Gastroesophageal sphincter (tissue), 4 donors: ENCODE measurements around the gene SLC16A12. TPM values are rescaled to one million over a fixed set of nuclear protein-coding genes. Genes with fewer than 3 reads are reported as not detected.
A peak's percentile ranks its signal among the peaks of the same experiment; 100 is the strongest.

Experiments
- ATAC-seq: fragments of 150-250 bp; one replicate; pipeline ENCODE4 v1.9.1; 2016; ENCODE audit warnings: mild to moderate bottlenecking, moderate library complexity
- H3K27ac ChIP-seq, 4 donors: fragments of 200-600 bp; sonication (generic) in 3 of 4; 1 replicate in 3 of 4; 2 replicates in 1 of 4; pipeline ENCODE4 v1.5.1; 2016 to 2019
- H3K27me3 ChIP-seq: fragments of 200-600 bp; sonication (generic); one replicate; pipeline ENCODE4 v1.5.1; 2019
- H3K36me3 ChIP-seq, 2 donors: fragments of 200-600 bp; sonication (generic); one replicate each; pipeline ENCODE4 v1.5.1; 2019; ENCODE audit warnings: control low read depth in 1 of 2
- H3K4me1 ChIP-seq, 3 donors: fragments of 200-600 bp; sonication (generic); 1 replicate in 2 of 3; 2 replicates in 1 of 3; pipeline ENCODE4 v1.5.1; 2016 to 2019; ENCODE audit warnings: control low read depth in 2 of 3
- H3K4me3 ChIP-seq, 2 donors: fragments of 200-600 bp; sonication (generic); one replicate each; pipeline ENCODE4 v1.5.1; 2019; ENCODE audit warnings: mild to moderate bottlenecking in 1 of 2, moderate library complexity in 1 of 2
- H3K9me3 ChIP-seq, 3 donors: fragments of 200-600 bp; sonication (generic); one replicate each; pipeline ENCODE4 v1.5.1; 2017 to 2019; ENCODE audit warnings: control low read depth in 2 of 3
- EP300 ChIP-seq: sonication (generic); formaldehyde crosslinking; IDR thresholded peaks from one replicate; pipeline ENCODE4 v1.6.1; 2017; ENCODE audit warnings: antibody characterized with exemption, mild to moderate bottlenecking
- POLR2A ChIP-seq, 2 donors: fragments of 450-650 bp; IDR thresholded peaks; one replicate each; pipeline ENCODE4 v1.6.1; 2017; ENCODE audit warnings: antibody characterized with exemption in 2 of 2, mild to moderate bottlenecking in 2 of 2, moderate library complexity in 1 of 2
- POLR2AphosphoS5 ChIP-seq: sonication (generic); formaldehyde crosslinking; IDR thresholded peaks from one replicate; pipeline ENCODE4 v1.6.1; 2017; ENCODE audit warnings: antibody characterized with exemption
- WGBS, 2 donors: methylation state at CpG; one replicate each; pipeline ENCODE4 v1.1.5; 2018; ENCODE audit warnings: low coverage in 1 of 2; 5-methylcytosine and 5-hydroxymethylcytosine counted together
- total RNA-seq, 4 donors: library from RNA; depleted of rRNA; stranded (reverse); fragments of >200 nt; gene quantifications; one replicate each; pipeline ENCODE4 v1.1.0, GENCODE V29; 2016
- TF ChIP-seq, protein P1 (sequence below), 4 experiments: fragments of 200-600 bp in 2 of 4; fragments of 450-650 bp in 2 of 4; sonication (generic) in 1 of 4; IDR thresholded peaks; one replicate each; pipeline ENCODE4 v1.5.1; 2017 to 2019; ENCODE audit warnings: antibody characterized with exemption in 4 of 4, mild to moderate bottlenecking in 2 of 4, moderate library complexity in 2 of 4

Gene SLC16A12
- total RNA-seq, 4 donors from 2014 or later: 1.7 to 11.7 (median 2.4) TPM

DNA sequence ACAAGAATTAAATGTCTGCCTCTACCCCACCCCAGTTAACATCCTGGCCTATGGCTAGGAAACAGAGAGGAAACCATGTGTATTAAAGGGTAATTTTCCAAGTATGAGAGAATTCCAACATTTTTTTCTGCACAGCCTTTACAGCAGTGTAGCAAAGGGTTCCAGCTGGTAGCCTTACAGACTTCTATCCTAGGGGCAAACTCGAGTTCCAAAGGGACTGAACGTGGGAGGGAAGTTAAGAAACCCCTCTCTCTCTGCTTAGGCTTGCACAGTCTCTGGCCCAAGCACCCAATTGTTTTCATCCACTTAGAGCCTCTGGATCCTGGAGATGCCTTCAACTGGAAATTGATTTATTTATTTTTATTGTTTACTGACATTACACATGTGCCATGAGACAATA is 60.3 kb downstream of the SLC16A12 start:
- no peaks in the 10 kb centered on the region for H3K9me3 ChIP-seq
- TF ChIP-seq, protein P1, sequence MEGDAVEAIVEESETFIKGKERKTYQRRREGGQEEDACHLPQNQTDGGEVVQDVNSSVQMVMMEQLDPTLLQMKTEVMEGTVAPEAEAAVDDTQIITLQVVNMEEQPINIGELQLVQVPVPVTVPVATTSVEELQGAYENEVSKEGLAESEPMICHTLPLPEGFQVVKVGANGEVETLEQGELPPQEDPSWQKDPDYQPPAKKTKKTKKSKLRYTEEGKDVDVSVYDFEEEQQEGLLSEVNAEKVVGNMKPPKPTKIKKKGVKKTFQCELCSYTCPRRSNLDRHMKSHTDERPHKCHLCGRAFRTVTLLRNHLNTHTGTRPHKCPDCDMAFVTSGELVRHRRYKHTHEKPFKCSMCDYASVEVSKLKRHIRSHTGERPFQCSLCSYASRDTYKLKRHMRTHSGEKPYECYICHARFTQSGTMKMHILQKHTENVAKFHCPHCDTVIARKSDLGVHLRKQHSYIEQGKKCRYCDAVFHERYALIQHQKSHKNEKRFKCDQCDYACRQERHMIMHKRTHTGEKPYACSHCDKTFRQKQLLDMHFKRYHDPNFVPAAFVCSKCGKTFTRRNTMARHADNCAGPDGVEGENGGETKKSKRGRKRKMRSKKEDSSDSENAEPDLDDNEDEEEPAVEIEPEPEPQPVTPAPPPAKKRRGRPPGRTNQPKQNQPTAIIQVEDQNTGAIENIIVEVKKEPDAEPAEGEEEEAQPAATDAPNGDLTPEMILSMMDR (IDR thresholded peaks at IDR 0.05): no peak
- TF ChIP-seq POLR2A (IDR thresholded peaks at IDR 0.05): no peak
- no peak for TF ChIP-seq EP300
- no peak for TF ChIP-seq POLR2AphosphoS5
- H3K4me3 ChIP-seq: no peak overlapping the region
- H3K4me1 ChIP-seq: peaks cover 28 to 64% (median 39%) of the 10 kb centered on the region in 3 donors
- no peaks in the 10 kb centered on the region for H3K27me3 ChIP-seq
- no peaks in the 10 kb centered on the region for H3K36me3 ChIP-seq
- WGBS, 2 donors: 18 to 50% methylated on average over 2 of the region's 2 CpGs
- ATAC-seq: no peak
- peak overlapping the region; percentile 83 to 99 (median 86) for H3K27ac ChIP-seq

DNA sequence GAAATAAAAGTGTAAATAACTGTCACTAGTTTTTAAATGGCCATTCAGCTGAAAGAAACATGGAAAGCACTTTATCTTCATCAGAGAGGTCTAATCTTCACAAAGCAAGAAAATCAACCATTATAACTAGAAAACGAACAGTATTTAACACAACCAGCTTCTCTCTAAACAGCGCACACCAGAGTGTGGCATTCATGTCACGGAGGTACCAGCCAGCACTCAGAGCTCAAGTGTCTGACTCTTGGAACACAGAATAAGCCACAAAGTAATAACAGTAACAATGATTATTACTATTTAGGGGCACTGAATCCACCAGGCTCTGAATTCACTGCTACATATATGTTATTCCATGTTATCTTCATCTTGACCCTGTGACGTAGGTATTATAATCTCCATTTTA is 60.9 kb downstream of the SLC16A12 start:
- no peaks in the 10 kb centered on the region for H3K9me3 ChIP-seq
- 75 to 88% methylated on average over 4 of the region's 4 CpGs for WGBS, 2 donors
- no peaks in the 10 kb centered on the region for H3K27me3 ChIP-seq
- no peak for ATAC-seq
- peaks cover 28 to 57% (median 34%) of the 10 kb centered on the region in 3 donors for H3K4me1 ChIP-seq
- peak overlapping the region in 3 of 4 donors; percentile 83 to 87 (median 84) for H3K27ac ChIP-seq
- TF ChIP-seq POLR2A (IDR thresholded peaks at IDR 0.05): no peak
- TF ChIP-seq, protein P1 (IDR thresholded peaks at IDR 0.05): no peak
- no peak for TF ChIP-seq POLR2AphosphoS5
- no peak for TF ChIP-seq EP300
- no peaks in the 10 kb centered on the region for H3K36me3 ChIP-seq
- no peak overlapping the region for H3K4me3 ChIP-seq

DNA sequence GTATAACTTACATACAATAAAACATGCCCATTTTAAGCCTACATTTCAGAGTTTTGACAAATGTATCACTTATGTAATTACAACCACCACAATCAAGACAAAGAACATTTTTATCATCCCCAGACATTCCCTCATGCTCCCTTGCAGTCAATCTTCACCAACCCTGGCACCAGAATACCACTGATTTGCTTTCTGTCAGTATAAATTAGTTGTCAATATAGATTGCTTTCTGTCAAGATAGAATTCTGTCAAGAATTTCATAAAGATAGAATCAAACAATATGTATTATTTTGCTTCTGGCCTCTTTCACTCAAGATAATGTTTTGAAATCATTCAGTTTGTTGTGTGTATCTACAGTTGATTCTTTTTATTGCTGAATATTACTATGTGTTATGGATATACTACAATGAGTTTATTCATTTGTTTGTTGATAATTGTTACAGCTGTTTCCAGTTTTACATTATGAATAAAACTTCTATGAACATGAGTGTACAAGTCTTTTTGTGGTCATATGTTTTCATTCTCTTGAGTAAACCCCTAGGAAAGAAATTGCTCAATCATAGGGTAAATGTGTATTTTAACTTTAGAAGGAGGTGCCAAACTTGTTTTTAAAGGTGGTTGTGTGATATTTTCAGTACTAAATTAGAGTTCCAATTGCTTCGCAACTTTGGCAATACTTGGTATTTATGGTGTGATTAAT is 64.1 kb downstream of the SLC16A12 start:
- no peak overlapping the region for H3K4me3 ChIP-seq
- H3K36me3 ChIP-seq: no peaks in the 10 kb centered on the region
- ATAC-seq: no peak
- no peak overlapping the region for H3K27ac ChIP-seq
- H3K9me3 ChIP-seq: no peaks in the 10 kb centered on the region
- WGBS, 2 donors: 86 to 100% methylated on average over 1 of the region's 1 CpG
- no peaks in the 10 kb centered on the region for H3K27me3 ChIP-seq
- TF ChIP-seq POLR2AphosphoS5 (no peak), POLR2A (IDR thresholded peaks at IDR 0.05) (no peak), EP300 (no peak)
- TF ChIP-seq, protein P1 (IDR thresholded peaks at IDR 0.05): no peak
- peaks cover 6 to 40% (median 9%) of the 10 kb centered on the region in 3 donors for H3K4me1 ChIP-seq

DNA sequence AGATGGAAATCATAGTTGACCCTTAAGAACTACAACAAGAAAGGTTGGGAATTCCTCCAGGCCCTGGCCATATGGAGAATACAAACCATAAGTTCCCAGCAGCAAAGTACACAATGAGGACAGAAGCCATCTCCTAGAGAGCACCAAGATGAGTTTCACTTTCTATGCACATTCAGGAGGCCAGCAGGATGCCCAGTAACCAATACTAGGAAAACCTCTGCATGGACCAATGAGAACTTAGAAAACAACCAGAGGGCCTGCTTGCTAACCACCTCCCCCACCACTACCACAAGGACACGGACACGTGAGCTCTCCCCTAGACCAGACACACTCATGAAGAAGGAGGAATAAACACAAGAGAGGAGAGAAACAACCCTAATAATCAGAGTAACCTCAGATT is 64.8 kb downstream of the SLC16A12 start:
- TF ChIP-seq EP300 (no peak), POLR2AphosphoS5 (no peak), POLR2A (IDR thresholded peaks at IDR 0.05) (no peak)
- TF ChIP-seq, protein P1 (IDR thresholded peaks at IDR 0.05): no peak
- no peaks in the 10 kb centered on the region for H3K27me3 ChIP-seq
- WGBS, 2 donors: 83% methylated on average over 2 of the region's 2 CpGs; no CpG with 5 or more reads in 1 of the 2 donors
- H3K27ac ChIP-seq: no peak overlapping the region
- peaks cover 4 to 36% (median 6%) of the 10 kb centered on the region in 3 donors for H3K4me1 ChIP-seq
- no peak overlapping the region for H3K4me3 ChIP-seq
- ATAC-seq: no peak
- no peaks in the 10 kb centered on the region for H3K9me3 ChIP-seq
- no peaks in the 10 kb centered on the region for H3K36me3 ChIP-seq

DNA sequence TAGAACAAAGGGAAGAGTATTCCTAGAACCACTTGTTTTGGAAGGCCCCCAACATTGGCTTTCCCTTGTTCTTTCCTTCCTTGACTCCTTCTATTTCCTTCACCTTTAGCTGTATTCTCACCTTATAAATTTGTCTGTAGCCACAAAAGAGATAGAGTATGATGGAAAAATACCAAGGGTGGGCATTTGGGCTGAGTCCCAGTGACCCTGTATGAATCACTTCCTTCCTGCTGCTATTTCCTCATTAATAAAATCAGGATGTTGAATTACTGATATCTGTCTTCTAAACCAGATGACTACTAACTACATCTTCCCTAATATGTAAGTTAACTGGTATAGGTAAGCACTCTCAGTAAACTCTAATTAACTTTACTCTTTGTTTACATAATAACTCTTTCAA is 65.9 kb downstream of the SLC16A12 start:
- Histone ChIP-seq H3K9me3 (no peaks in the 10 kb centered on the region), H3K4me1 (peaks cover 0 to 25% (median 0%) of the 10 kb centered on the region in 3 donors), H3K4me3 (no peak overlapping the region), H3K27me3 (no peaks in the 10 kb centered on the region), H3K27ac (no peak overlapping the region), H3K36me3 (no peaks in the 10 kb centered on the region)
- no peak for ATAC-seq
- TF ChIP-seq POLR2AphosphoS5: no peak
- no peak for TF ChIP-seq POLR2A (IDR thresholded peaks at IDR 0.05)
